MCF 10A (cell line): Measurements from ENCODE around the gene SDK2. TPM values are rescaled to one million over a fixed set of nuclear protein-coding genes. Genes with fewer than 3 reads are reported as not detected.

ENCODE experiments used
- BruUV-seq: library from RNA; stranded (reverse); fragments of 400-500 nt; replicated peaks from 2 replicates; lab custom pipeline; 2021; lab: Mats Ljungman, UMichigan
- CTCF ChIA-PET: fragments of 300-600 bp; sonication (Branson Sonifier 250); formaldehyde crosslinking; extraction: SDS; loops from one replicate; lab custom pipeline; 2021; ENCODE audit warnings: antibody characterized with exemption, inconsistent platforms; lab: Yijun Ruan, JAX
- POLR2A ChIA-PET: fragments of 300-600, 350-650 bp; sonication (Branson Sonifier 250); formaldehyde crosslinking; extraction: SDS; loops from one replicate; lab custom pipeline; 2020; ENCODE audit warnings: antibody characterized with exemption, inconsistent platforms; lab: Yijun Ruan, JAX
- DNase-seq: peaks from one replicate; pipeline ENCODE4 v3.0.0-alpha.2; 2018; ENCODE audit not compliant: unreplicated experiment
- H3K27ac Mint-ChIP-seq: one replicate; pipeline ENCODE4 v1.8.0; 2022; ENCODE audit warnings: mild to moderate bottlenecking, low read depth, mixed read lengths; ENCODE audit not compliant: unreplicated experiment
- H3K27me3 Mint-ChIP-seq: one replicate; pipeline ENCODE4 v1.8.0; 2022; ENCODE audit warnings: mixed read lengths; ENCODE audit not compliant: insufficient read depth, unreplicated experiment
- H3K36me3 Mint-ChIP-seq: one replicate; pipeline ENCODE4 v1.8.0; 2022; ENCODE audit warnings: mild to moderate bottlenecking, moderate library complexity, mixed read lengths; ENCODE audit not compliant: insufficient read depth, unreplicated experiment
- H3K4me1 Mint-ChIP-seq: one replicate; pipeline ENCODE4 v1.8.0; 2022; ENCODE audit warnings: mixed read lengths; ENCODE audit not compliant: insufficient read depth, unreplicated experiment
- H3K4me3 Mint-ChIP-seq: one replicate; pipeline ENCODE4 v1.8.0; 2022; ENCODE audit warnings: mild to moderate bottlenecking, moderate library complexity, mixed read lengths; ENCODE audit not compliant: unreplicated experiment
- H3K9me3 Mint-ChIP-seq: one replicate; pipeline ENCODE4 v1.8.0; 2022; ENCODE audit warnings: mixed read lengths; ENCODE audit not compliant: unreplicated experiment
- intact Hi-C: fragments of 100-400 bp; cut with micrococcal nuclease; formaldehyde crosslinking; loops from 2 replicates; pipeline ENCODE4 v1.14.1; 2022
- total RNA-seq: library from RNA; stranded (reverse); gene quantifications from 2 replicates; pipeline ENCODE4 v1.2.3, GENCODE V29; 2022
- TF ChIP-seq, protein P1 (sequence below): fragments of 200-600 bp; IDR thresholded peaks from one replicate; pipeline ENCODE4 v1.8.0; 2022; ENCODE audit warnings: antibody characterized with exemption, mild to moderate bottlenecking; ENCODE audit not compliant: unreplicated experiment

Gene SDK2
- total RNA-seq, 1 experiment from 2014 or later: not detected

DNA sequence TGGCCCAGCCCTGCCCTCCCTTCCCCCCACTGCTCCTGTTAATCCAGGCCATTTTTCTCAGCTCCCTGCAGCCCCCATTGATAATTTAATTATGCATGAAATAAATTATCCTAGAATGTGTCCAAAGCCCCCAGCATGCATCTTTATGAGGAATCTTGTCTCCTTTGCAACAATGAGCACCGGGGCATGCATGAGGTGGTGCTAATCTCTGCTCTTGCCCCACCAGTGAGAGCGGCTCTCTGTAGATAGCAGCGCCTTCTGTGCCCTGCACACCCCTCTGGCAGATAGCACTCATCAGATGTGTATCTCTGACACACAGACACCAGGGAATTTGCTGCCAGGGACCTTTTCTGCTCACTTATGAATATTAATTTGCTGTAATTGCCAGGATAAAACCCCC is 192.2 kb downstream of the SDK2 start:
- Mint-ChIP-seq H3K9me3 (no peaks in the 10 kb centered on the region), H3K27ac (no peak overlapping the region), H3K4me1 (no peaks in the 10 kb centered on the region)

DNA sequence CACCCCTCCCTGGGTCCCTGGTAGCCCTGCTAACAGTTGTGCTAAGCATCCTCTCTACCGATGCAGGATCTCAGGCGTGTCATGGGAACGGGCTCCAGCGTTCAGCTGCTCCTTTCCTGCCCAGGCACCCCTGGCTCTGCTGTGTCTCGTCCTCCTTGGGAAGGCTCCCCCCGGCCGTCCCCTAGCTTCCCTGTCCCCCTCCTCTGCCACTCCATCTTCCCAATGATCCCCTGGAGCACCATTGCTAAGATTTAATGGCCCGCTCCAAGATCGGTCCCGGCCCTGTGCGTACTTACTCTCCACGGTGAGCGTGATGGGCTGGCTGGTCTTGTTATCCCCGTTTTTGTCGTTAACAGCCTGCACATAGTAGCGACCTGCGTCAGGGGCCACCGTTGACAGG is 196.9 kb downstream of the SDK2 start:
- BruUV-seq: no TSS peak
- no peaks in the 10 kb centered on the region for H3K4me1 Mint-ChIP-seq
- no peak overlapping the region for H3K27ac Mint-ChIP-seq
- no peak overlapping the region for H3K4me3 Mint-ChIP-seq
- CTCF ChIA-PET: interaction anchor here (0.6 kb wide), 1 partner anchor 17 kb away, joined by 3 read pairs; no protein-coding TSS in a partner anchor
- DNase-seq: no peak
- peaks cover 33% of the 10 kb centered on the region for H3K27me3 Mint-ChIP-seq
- H3K9me3 Mint-ChIP-seq: no peaks in the 10 kb centered on the region
- TF ChIP-seq, protein P1, sequence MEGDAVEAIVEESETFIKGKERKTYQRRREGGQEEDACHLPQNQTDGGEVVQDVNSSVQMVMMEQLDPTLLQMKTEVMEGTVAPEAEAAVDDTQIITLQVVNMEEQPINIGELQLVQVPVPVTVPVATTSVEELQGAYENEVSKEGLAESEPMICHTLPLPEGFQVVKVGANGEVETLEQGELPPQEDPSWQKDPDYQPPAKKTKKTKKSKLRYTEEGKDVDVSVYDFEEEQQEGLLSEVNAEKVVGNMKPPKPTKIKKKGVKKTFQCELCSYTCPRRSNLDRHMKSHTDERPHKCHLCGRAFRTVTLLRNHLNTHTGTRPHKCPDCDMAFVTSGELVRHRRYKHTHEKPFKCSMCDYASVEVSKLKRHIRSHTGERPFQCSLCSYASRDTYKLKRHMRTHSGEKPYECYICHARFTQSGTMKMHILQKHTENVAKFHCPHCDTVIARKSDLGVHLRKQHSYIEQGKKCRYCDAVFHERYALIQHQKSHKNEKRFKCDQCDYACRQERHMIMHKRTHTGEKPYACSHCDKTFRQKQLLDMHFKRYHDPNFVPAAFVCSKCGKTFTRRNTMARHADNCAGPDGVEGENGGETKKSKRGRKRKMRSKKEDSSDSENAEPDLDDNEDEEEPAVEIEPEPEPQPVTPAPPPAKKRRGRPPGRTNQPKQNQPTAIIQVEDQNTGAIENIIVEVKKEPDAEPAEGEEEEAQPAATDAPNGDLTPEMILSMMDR: no peak
- no peaks in the 10 kb centered on the region for H3K36me3 Mint-ChIP-seq
- intact Hi-C loops: no loop called here
- POLR2A ChIA-PET: no interaction called here

More for the DNA sequence above, 192.2 kb downstream of the SDK2 start:
- no peak for DNase-seq
- TF ChIP-seq, protein P1: no peak
- ChIA-PET POLR2A (no interaction called here), CTCF (no interaction called here)
- no peak overlapping the region for H3K4me3 Mint-ChIP-seq
- intact Hi-C loops: no loop called here
- H3K27me3 Mint-ChIP-seq: peaks cover 68% of the 10 kb centered on the region
- no TSS peak for BruUV-seq
- H3K36me3 Mint-ChIP-seq: no peaks in the 10 kb centered on the region

DNA sequence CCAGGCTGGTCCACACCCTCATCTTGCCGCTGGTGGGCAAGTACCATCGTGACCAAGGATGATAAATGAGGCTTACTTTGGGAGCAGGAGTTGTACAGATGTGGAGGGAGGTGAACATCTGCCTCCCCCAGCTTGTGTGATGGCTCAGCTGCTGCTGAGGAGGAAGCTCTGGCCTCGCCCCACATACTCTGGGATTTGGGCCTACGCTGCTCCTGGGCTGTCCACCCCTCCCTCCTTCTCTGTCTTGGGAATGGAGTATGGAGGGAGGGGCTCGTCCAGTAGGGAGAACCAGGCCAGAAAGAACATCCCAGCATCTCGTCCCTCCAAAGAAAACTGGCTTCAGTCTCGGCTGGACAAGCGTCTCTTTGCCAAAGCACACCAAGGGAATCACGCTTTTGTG is 197.6 kb downstream of the SDK2 start:
- Mint-ChIP-seq H3K27ac (no peak overlapping the region), H3K4me3 (no peak overlapping the region), H3K27me3 (peaks cover 28% of the 10 kb centered on the region), H3K4me1 (no peaks in the 10 kb centered on the region), H3K9me3 (no peaks in the 10 kb centered on the region), H3K36me3 (no peaks in the 10 kb centered on the region)
- TF ChIP-seq, protein P1: no peak
- no TSS peak for BruUV-seq
- ChIA-PET CTCF (no interaction called here), POLR2A (no interaction called here)
- DNase-seq: no peak
- intact Hi-C loops: no loop called here

DNA sequence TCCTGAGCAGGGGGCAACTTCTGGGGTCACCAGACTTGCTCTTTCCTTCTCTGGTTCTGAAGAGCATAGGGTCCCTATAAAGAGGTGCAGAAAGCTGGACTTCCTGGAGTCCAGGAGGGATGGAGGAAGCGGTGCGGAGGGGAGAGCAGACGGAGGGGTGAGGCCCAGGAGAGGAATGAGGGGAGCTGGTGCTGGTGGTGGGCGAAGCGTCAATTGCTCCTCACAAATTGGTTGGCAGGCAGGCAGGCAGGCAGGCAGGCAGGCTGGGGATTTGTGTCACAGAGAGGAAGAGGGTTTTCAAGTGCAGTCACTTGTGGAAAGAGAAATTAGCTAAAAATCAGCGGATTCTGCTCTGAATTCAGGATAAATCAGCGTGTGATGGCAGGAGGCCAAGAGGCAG is 198.8 kb downstream of the SDK2 start:
- intact Hi-C loops: no loop called here
- BruUV-seq: no TSS peak
- H3K4me1 Mint-ChIP-seq: no peaks in the 10 kb centered on the region
- ChIA-PET CTCF (interaction anchor here (0.7 kb wide), 1 partner anchor 632 kb away, joined by 3 read pairs; no protein-coding TSS in a partner anchor), POLR2A (interaction anchor here (0.5 kb wide), 1 partner anchor 20 kb away, joined by 3 read pairs; no protein-coding TSS in a partner anchor)
- H3K36me3 Mint-ChIP-seq: no peaks in the 10 kb centered on the region
- no peak overlapping the region for H3K4me3 Mint-ChIP-seq
- no peaks in the 10 kb centered on the region for H3K9me3 Mint-ChIP-seq
- H3K27ac Mint-ChIP-seq: no peak overlapping the region
- no peak for DNase-seq
- peaks cover 20% of the 10 kb centered on the region for H3K27me3 Mint-ChIP-seq
- TF ChIP-seq, protein P1: no peak
